HG02571 (cell line): Measurements from ENCODE around the gene ARRB1.

ENCODE experiments used
- ATAC-seq: cut with Tn5 transposase; IDR thresholded peaks from one replicate; pipeline ENCODE4 v1.9.1; 2021; ENCODE audit warnings: mild to moderate bottlenecking, moderate library complexity; ENCODE audit not compliant: unreplicated experiment

The ARRB1 gene

GRCh38 chr11:75239531-75240290, 111.8 kb downstream of the ARRB1 start:
- no peak for ATAC-seq

DNA sequence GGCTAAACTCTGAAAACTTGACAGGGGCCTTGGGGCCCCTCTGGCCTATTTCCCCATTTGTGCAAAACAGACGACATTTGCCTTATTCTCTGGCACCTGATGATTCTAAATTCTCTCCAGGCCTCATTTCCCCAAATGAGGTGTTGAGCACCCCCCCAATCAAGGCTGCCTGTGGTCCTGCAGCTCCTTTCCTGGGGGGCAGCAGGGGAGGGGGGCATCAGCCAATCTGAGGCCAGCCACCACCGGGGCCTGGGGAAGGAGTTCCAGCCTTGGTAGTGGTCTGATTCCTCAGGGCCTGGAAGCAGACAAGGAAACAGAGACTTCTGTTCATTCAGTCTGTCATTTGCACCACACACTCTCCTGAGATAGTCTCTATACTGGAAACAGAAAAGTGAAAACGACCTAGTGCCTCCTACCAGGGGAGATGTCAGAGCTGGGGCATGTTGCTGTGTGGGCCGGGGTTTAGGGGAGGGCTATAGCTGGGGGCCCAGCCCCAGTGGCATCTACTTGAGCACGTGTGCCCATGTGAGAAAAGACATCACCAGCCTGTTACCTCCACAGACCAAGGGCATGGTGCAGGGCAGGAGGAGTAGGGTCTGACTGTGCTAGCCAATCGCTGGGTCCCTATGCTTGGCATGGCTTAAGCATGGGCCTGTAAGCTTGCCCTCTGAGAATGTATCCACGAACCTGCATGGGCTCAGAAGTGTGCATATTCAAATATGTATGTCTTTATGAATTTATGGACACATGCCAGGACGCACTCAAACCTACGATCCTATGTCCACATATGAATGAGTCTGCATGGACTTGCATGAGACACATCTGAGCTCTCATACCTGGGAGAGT, 112.6 kb downstream of the ARRB1 start:
- no peak for ATAC-seq

- no peak for ATAC-seq
Observed at GRCh38 chr11:75237050-75237449, 114.4 kb downstream of the ARRB1 start.

DNA sequence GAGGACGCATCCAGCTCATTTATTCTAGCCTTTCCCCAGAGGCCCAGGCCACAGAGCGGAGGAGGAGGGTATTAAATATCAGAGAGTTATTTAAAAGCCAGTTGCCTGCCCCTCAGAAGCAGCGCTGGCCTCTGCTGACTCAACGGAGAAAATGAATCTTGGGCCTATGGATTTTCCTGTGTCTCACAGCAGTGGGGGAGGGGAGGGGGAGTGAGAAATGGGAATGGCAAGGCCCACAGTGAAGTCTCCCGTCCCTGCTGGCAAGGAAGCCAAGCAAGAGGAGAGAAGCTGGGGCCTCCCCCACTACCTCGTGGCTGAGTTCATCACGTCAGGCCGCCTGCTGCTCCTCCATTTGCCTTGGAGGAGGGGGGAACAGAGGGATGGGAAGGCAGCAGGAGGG, 115.4 kb downstream of the ARRB1 start:
- no peak for ATAC-seq

DNA sequence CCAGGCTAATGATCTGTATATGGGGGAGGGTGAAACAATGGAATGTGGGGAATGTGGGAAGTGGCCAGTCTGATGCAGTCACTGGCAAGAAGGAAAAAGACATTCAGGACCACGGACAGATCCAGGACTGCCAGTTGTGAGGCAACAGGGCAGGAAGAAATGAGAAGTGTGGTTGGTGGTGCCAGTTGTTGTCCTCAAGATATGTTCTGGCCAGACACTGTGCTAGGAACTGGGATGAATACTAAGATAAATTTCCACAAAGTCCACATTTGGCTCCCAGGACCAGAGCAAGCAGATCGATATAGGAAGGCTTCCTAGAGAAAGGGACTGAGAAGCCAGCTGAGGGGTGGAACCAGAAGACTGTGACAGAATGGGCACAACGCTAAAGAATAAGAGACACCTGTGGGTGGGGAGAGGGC, 117.7 kb downstream of the ARRB1 start:
- no peak for ATAC-seq

DNA sequence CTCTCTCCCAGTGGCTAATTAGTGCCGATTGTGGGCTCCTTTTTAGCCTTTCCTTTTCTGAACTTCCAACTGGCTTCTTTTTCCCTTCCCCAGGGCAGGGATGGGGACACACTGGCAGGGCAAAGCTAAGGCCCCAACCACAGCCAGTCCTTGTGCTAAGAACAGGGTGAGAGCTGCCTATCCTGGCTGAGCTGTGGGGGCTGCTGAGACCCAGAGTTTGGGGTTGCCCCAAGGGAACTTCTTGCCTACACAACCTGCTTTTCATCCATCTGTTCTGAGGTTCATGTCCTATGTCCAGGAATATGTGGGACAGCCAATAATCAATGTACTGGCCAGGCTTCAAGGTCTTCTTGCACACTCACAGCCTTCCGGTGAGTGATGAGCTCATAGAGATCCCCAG, 120.8 kb downstream of the ARRB1 start:
- ATAC-seq = no peak

DNA sequence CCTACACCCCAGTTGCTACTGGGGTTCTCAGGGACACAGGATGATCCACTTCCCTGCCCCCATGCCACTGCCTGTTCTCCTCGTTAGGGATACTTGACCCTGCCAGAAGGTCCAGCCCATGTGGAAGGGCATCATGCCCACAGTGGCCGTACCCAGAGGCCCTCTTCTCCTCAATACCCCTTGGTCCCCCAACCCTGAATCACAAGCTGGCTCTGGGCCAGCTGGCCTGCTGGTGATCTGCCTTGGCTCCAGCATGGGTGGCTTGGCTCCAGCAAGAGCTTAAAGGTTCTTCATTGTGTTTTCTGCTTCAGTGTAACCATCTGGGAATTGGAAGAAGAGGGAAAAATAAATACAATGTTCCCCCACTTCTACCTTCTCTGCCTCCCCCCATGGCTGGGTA, 122.0 kb downstream of the ARRB1 start:
- no peak for ATAC-seq

DNA sequence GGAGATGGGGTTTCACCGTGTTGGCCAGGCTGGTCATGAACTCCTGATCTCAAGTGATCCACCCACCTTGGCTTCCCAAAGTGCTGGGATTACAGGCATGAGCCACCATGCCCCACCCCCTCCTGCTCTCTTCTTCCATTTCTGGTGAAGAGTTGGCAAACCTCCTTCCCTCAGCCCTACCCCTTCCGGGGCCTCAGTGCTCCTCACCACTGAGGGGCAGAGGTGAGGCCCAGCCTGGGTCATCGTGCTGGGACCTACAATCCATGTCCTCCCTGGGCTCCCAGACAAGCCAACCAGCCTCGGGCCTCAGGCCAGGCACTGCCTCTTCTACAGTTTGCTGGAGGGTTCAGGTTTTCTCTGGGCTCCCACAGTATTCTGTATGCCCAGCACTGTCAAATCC, 125.7 kb downstream of the ARRB1 start:
- ATAC-seq = no peak

GRCh38 chr11:75223954-75224643, 127.4 kb downstream of the ARRB1 start:
- no peak for ATAC-seq

DNA sequence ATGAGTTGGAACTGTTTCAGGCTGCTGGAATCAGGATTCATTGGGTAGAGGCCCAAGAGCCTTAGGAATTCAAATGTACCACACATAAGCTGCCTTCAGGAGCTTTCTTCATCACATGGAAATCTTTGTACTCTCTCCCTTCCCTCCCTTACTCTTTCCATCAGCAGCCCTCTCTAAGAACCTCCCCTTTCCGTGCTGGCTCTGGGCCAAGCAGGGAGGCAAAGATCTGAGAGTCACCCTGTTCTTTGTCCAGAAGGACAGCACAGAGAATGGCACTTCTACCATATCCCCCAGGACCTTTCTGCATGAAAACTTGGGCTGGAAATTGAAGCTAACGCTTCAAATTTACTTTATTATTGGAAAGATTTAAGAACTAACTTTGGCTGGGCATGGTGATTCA, 131.6 kb downstream of the ARRB1 start:
- no peak for ATAC-seq

GRCh38 chr11:75214843-75215242, 136.6 kb downstream of the ARRB1 start:
- ATAC-seq = no peak

DNA sequence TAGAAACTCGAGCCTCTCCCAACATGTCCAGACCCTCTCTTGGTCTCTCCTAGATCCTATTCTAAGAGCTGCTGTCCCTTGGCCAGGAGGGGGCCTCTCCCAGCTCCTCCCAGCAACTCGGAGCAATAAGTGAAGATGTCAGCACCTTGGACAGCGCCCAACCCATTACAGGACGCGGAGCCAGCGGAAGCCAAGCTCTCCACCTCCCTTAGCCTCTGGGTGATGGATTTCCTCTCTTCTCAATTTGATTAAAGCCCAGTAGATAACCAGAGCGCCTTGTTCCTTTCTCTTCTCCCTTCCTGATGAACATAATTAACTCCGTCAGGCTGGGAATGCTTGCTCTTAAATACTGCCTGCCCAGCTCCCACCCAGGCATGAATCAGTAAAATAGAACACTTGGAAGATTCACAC, 137.0 kb downstream of the ARRB1 start:
- ATAC-seq = no peak
